GM19035 (cell line): Measurements from ENCODE around the gene ESRRG.

Source experiments
- ATAC-seq: cut with Tn5 transposase; IDR thresholded peaks from one replicate; pipeline ENCODE4 v1.9.1; 2021; ENCODE audit not compliant: unreplicated experiment

The ESRRG gene

DNA sequence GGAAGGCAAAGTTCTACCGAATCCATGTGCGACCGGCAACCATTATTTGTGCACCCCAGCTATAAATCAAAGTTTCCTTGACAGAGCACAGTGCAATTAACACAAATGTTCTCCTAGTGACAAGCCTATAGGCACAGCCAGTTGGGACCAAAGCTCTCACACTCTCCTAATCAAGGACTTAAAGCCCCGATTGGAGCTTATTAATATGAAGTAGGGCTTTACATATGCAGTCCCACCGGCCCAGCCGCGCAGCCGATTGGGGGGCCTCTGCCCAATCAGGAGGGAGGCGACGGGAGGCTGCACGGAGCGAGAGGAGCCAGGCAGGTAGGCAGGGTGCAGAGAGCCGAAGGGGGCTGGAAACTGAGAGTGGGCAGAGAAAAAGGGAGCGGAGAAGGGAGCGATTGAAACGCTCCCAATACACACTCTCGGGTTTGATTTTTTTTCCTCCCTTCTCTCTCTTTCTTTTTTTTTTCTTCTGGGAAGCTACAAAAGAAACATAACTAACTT, at the start of gene ESRRG:
ESRRG (minus strand) TSS at position 156 of the 507 bp plus-strand sequence; CDS start at position 26, 130 bp downstream.
- ATAC-seq: no peak

- ATAC-seq: no peak
Observed at GRCh38 chr1:216771922-216772321, 48.7 kb upstream of the ESRRG start.

DNA sequence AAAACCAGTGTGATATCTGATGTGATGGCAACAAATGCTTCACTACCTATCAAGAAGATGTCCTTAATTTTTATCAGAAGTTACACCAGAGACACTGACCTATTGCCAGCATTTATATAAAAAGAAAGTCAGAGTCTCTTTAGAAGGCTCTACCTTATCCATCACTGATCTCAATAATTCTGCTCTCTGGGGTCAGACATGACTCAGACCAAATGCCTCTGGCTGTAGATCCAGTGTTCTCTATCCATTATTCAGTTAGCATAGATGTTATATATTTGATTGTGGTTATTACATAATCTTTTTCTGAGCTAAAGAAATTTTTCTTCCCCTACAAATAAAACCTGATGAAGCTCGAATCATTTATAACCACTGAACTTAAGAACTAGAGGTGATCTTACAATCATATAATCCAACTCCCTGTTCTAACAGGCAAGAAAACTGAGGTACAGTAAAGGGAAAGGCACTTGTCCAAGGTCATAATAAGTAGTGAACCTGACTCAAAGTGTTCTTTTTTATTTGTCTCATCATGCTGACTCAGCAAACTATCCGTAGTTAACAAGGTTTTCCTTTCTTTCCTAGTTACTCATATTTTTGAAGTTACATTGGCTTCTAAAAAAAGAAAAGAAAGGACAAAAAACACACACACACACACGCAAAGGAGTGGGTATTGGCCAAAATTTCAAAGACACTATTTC, 43.6 kb upstream of the ESRRG start:
- no peak for ATAC-seq

DNA sequence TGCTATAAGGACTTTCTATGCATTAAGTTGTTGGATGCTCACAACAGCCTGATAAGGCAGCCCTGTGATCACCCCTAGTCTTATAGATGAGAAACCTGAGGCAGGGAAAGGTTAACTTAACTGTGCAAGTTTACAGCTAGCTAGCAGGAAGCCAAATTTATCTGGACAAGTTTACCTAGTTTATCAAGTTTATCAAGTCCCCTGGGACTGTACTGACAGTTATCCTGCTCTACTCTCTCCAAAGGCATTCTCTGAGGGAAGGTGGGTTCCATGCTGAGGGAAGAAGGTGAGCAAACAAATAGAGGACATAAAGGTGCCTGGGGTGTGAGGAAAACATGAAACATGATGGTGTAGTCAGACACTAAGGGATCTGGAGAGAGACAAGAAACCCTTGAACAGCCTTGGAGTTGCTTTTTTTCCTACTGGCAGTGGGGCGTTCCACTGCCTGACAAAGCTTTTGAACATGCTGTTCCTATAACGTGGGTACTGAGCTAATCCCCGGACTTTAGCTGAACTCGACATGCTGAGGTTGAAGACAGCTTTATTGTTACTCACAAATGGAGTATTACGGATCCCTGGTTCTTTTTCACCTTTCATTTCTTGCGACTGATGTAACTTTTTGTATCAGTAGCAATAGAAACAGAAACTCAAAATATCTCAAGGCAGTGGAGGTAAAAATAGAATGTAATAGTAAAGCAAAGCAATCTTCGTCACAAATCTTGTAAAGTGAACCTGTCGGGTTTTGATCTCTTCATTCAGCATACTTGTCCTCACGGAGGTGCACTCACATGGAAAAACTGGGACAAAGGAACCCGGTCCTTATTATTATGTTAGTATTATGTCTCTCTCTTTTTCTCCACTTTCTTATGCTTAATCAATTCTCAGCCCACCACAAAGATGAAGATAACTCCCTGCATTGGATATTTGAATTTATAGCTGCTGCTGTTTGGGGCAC, 42.4 kb upstream of the ESRRG start:
- no peak for ATAC-seq

DNA sequence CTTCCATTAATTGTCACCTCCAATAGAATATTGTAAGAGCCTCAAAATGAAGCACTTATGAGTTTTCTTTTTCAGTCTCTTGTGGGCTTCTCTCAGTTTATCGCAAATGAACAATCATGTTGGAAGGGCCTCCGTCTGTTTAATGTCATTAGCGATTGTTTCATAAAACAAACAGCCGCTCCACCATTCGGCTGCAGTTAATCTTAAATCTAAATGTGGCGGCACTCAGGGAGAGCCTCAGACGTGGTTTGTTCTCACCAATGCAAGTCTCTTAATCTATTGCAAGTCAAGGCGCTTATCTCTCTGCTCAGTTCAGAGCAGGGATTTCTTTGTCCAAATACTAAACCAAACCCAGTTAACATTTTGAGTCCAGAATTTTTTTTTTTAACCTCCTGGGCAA, 34.9 kb upstream of the ESRRG start:
- ATAC-seq: no peak

- no peak for ATAC-seq
Observed at GRCh38 chr1:216757110-216757509, 33.9 kb upstream of the ESRRG start.

DNA sequence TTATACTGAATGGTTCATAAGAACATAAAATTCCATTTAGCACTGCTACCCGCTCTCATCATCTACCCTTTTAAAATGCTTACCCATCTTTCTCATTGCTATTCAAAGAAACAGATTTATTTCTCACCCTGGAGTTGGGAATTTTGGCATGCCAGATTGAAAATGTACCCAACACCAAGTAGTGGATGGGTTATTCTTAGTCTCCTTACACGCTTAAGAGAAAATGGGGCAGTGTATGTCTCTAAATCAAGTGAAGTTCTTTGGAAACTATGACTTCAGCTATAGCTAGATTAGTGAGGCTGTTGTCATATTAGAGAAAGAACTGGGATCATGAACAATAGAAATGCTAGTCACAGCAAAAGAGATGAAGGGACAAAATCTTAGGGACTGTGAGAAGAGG, 27.7 kb upstream of the ESRRG start:
- no peak for ATAC-seq

DNA sequence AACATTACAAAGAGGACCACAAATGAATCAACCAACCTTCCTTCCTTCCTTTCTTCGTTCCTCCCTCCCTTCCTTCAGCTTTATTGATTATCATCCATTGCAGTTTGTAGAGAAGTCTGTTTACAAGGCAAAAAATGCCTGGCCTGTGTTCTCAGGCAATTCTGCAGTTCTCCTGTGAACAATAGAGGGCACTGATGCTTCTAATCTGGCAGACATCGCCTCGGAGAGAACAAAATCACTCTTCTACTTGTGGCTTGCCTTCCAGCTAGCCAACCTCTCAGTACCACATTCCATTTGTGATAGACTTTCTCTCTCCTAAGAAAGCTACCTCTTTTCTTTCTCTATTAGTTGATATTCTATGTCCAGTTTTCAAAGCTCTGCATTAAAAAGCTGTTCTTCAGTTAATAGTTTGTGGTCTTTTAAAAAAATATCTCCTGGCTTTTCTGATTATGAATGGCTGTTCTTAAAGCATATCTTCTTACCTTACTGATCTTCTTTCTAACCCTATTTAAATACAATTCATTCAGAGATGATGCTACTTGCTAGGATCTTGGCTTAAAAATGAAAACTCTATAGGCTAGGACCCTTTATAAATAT, 26.9 kb upstream of the ESRRG start:
- ATAC-seq: no peak

GRCh38 chr1:216749232-216749631, 26.0 kb upstream of the ESRRG start:
- no peak for ATAC-seq

DNA sequence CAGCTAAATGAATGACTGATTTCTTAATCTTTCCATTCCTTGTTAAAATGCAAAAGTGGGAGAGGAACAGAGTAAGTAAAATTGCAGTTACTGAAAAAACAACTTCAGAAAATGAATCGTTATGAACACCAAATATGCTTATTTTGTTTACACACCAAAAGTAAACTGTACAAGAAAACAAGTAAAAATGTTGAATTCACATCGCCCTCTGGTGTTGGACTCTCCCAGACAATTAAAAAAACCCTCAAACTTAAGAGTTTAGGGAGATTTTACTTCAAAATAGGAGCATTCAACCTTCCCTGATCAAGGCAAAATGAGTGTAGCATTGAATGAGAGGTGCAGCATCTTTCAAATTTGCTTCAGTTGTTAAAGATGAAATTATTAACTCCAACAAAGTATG, 19.4 kb upstream of the ESRRG start:
- ATAC-seq: no peak

DNA sequence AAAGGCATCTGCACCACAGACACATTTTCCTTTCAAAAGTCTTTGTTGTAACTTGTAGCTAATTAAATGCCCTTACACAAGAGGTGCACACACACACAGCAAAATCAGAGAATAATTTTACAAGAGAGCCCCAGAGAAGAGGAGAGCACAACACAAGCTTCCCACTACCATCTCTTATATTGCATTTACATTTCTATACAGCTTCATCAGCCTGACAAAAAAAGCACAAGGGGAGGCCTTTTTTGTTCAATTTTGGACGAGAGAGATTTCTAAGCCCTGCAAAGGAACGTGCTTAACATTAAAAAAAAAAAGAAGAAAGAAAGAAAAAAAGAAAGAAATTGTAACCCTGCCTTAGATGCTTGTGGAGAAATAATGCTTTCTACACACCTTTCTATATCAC, 17.1 kb upstream of the ESRRG start:
- ATAC-seq: no peak

GRCh38 chr1:216739793-216740192, 16.6 kb upstream of the ESRRG start:
- no peak for ATAC-seq

DNA sequence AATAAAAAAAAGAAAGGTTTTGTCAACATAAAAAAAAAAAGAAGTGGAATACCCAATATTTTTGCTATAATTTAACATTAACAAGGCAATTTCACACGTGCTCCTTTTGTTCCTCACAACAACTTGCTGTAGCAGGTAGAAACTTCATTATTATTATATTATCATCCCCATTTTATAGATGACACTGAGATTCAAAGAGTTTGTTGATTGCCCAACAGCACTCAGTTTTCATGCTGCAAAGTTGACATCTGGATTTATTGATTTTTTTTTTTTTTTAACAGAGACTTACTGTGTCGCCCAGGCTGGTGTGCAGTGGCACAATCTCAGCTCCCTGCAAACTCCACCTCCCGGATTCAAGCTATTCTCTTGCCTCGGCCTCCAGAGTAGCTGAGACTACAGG, 8.9 kb upstream of the ESRRG start:
- no peak for ATAC-seq

- ATAC-seq: no peak
Observed at GRCh38 chr1:216731562-216731961, 8.3 kb upstream of the ESRRG start.

- ATAC-seq: no peak
Observed at GRCh38 chr1:216726435-216726834, 3.2 kb upstream of the ESRRG start.

- no peak for ATAC-seq
Observed at GRCh38 chr1:216722821-216723220, 408 bp downstream of the ESRRG start.

GRCh38 chr1:216721863-216722262, 1.4 kb downstream of the ESRRG start:
- ATAC-seq: no peak

GRCh38 chr1:216721062-216721461, 2.2 kb downstream of the ESRRG start:
- ATAC-seq: no peak

- no peak for ATAC-seq
Observed at GRCh38 chr1:216711712-216712111, 11.5 kb downstream of the ESRRG start.

DNA sequence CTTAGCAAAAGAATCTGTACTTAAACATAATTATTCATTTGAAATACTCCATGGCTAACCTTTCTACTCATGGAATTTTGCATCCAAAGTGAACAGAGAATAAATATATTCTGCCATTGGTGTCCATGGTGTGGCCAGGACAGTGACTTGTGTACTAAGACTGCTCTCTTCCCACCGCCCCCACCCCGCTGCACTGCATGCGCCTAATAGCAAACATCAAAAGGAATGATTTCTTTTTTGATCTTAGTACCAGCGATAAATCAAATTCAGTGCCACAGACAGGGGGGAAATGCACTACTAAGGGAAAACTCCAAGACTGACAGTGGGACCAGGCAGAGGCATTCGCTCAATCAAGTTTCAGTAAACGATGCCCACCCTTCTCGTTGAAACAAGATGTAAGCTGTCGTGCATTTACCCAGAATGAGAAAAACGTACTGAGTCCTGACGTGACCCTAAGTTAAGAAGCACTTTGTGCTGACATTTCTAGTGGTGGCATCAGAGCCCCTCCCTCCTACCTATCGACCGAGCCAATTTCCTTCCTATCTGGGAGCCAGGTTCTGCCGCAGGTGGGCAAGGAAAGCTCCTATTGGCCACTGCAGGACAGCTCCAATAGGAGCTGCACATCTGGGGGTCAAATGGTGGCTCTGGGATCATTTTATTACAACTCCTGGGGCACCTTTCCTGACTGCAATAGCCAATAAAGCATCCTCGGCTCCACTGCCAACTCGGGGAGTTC, 12.5 kb downstream of the ESRRG start:
- ATAC-seq: no peak

DNA sequence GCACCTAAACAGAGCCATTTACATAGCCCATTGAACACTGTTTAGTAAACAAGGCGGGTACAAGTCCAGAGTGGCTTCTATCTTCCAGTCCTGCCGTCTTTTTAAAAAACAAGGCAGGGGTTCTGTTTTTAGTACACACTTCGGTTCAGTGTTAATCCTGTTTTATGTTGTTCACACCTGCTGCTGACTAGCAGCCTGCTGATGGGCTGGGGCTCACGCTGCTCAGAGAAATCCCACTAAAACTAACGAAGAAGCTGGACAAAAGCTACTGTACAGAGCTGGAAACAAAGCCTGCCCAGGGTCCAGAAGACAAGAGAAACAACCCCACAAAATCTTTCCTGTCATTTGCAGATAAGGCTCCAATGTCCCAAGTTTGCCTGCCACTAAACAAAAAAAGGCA, 13.2 kb downstream of the ESRRG start:
- ATAC-seq: no peak
